HepG2 (cell line): ENCODE results near the gene CYP4V2. TPM values are rescaled to one million over a fixed set of nuclear protein-coding genes. Genes with fewer than 3 reads are reported as not detected.
A peak's percentile ranks its signal among the peaks of the same experiment; 100 is the strongest.

ENCODE experiments used
- ATAC-seq: fragments of 200-7000 bp; cut with Tn5 transposase; 3 replicates; pipeline ENCODE4 v1.9.1; 2020; ENCODE audit warnings: mild to moderate bottlenecking, moderate library complexity
- BruUV-seq: library from RNA; stranded (reverse); fragments of 400-500 nt; replicated peaks from 2 replicates; lab custom pipeline; 2021; lab: Mats Ljungman, UMichigan
- CTCF ChIA-PET: fragments of 300-600 bp; formaldehyde crosslinking; extraction: SDS; loops from one replicate; lab custom pipeline; 2021; ENCODE audit warnings: low total read pairs, inconsistent platforms, low intra/inter-chr PET ratio; lab: Yijun Ruan, JAX
- POLR2A ChIA-PET: fragments of 350-600 bp; sonication (Branson Sonifier 250); formaldehyde crosslinking; loops from one replicate; lab custom pipeline; 2020; ENCODE audit warnings: antibody characterized with exemption, inconsistent platforms; lab: Yijun Ruan, JAX
- DNase-seq: peaks from one replicate; pipeline ENCODE4 v3.0.0-alpha.2; 2015; ENCODE audit warnings: low spot score
- FAIRE-seq: peaks from 3 replicates; lab custom pipeline; 2011; peaks lifted over from hg19 to GRCh38; lab: Jason Lieb, UNC
- H2AFZ ChIP-seq: one replicate; pipeline ENCODE4 v1.6.1; 2011; ENCODE audit warnings: low read length, inconsistent platforms
- H3K27ac ChIP-seq: fragments of 300-600 bp; 3 replicates; pipeline ENCODE4 v1.8.0; 2011; ENCODE audit warnings: mixed run types, mild to moderate bottlenecking, mixed read lengths, low read length, inconsistent platforms; ENCODE audit not compliant: insufficient read depth; ENCODE audit errors: extremely low read length
- H3K27me3 ChIP-seq, 2 experiments: fragments of 200-600 bp in 1 of 2; 2 replicates in 1 of 2; 3 replicates in 1 of 2; pipeline versions ENCODE4 v1.6.0 to v1.8.0; 2011; ENCODE audit warnings: low read length in 2 of 2, mild to moderate bottlenecking in 2 of 2, moderate library complexity in 2 of 2, inconsistent platforms in 1 of 2; ENCODE audit not compliant: insufficient read depth in 2 of 2, control insufficient read depth in 1 of 2
- H3K36me3 ChIP-seq, 2 experiments: fragments of 200-600 bp in 1 of 2; replicated peaks in 1 of 2; 2 replicates in 1 of 2; 3 replicates in 1 of 2; pipeline versions ENCODE4 v1.5.1 to v1.8.0; 2011; ENCODE audit warnings: low read length in 2 of 2, inconsistent platforms in 1 of 2; ENCODE audit not compliant: insufficient read depth in 2 of 2, control insufficient read depth in 1 of 2
- H3K4me1 ChIP-seq: 2 replicates; pipeline ENCODE4 v1.5.1; 2012; ENCODE audit warnings: low read length, inconsistent platforms; ENCODE audit not compliant: insufficient read depth
- H3K4me2 ChIP-seq: 2 replicates; pipeline ENCODE4 v1.6.0; 2011; ENCODE audit warnings: low read depth, low read length, inconsistent platforms
- H3K4me3 ChIP-seq, 3 experiments: fragments of 200-600 bp in 1 of 3; sonication (generic), shearing (Covaris generic) in 1 of 3; replicated peaks in 1 of 3; 2 replicates each; pipeline ENCODE4 v1.5.1; 2011 to 2016; ENCODE audit warnings: low read length in 3 of 3, inconsistent platforms in 2 of 3, low read depth in 2 of 3, mild to moderate bottlenecking in 2 of 3, control low read depth in 1 of 3, mixed read lengths in 1 of 3; ENCODE audit not compliant: insufficient read depth in 1 of 3
- H3K79me2 ChIP-seq: one replicate; pipeline ENCODE4 v1.6.1; 2011; ENCODE audit warnings: low read length, inconsistent platforms; ENCODE audit not compliant: insufficient read depth
- H3K9ac ChIP-seq: 2 replicates; pipeline ENCODE4 v1.6.0; 2011; ENCODE audit warnings: mild to moderate bottlenecking, low read depth, low read length, inconsistent platforms; ENCODE audit not compliant: insufficient read depth
- H3K9me3 ChIP-seq: 2 replicates; pipeline ENCODE4 v1.5.1; 2012; ENCODE audit warnings: mild to moderate bottlenecking, low read length
- H4K20me1 ChIP-seq: 2 replicates; pipeline ENCODE4 v1.6.0; 2011; ENCODE audit warnings: inconsistent platforms, mild to moderate bottlenecking, low read length, moderate library complexity; ENCODE audit not compliant: insufficient read depth
- MAFG ChIP-seq: sonication (generic); formaldehyde crosslinking; IDR thresholded peaks from 2 replicates; pipeline ENCODE4 v1.5.1; 2020; ENCODE audit warnings: mild to moderate bottlenecking, missing genetic modification reagents
- MLLT10 ChIP-seq: sonication (generic); formaldehyde crosslinking; IDR thresholded peaks from 2 replicates; pipeline ENCODE4 v1.4.0; 2020; ENCODE audit warnings: missing genetic modification reagents
- STAG1 ChIP-seq: sonication (generic); formaldehyde crosslinking; IDR thresholded peaks from 2 replicates; pipeline ENCODE4 v1.4.0; 2020; ENCODE audit warnings: missing genetic modification reagents
- XRCC5 ChIP-seq: fragments of 200-400 bp; formaldehyde crosslinking; optimal IDR thresholded peaks from 2 replicates; pipeline ENCODE3; 2017; ENCODE audit warnings: mild to moderate bottlenecking, low read length
- ZMYM4 ChIP-seq: sonication (generic); formaldehyde crosslinking; IDR thresholded peaks from 2 replicates; pipeline ENCODE4 v1.8.1; 2023; ENCODE audit warnings: mild to moderate bottlenecking, missing genetic modification reagents
- WGBS: methylation state at CpG from one replicate; pipeline ENCODE4 v1.1.6; 2017; ENCODE audit warnings: low lambda C conversion rate; 5-methylcytosine and 5-hydroxymethylcytosine counted together
- in situ Hi-C: cut with HindIII; loops from 2 replicates; pipeline ENCODE4 v1.10.0; 2017; ENCODE audit warnings: low pct_unique_long_range_greater_than_20kb; ENCODE audit not compliant: extremely low pct_ligation_motif_present
- intact Hi-C: fragments of 100-400 bp; cut with micrococcal nuclease; formaldehyde crosslinking; loops from one replicate; pipeline ENCODE4 v1.10.0; 2022; ENCODE audit not compliant: unreplicated experiment
- polyA plus RNA-seq, 8 experiments: library from polyadenylated mRNA; depleted of rRNA in 3 of 8; stranded (reverse) in 7 of 8; unstranded in 1 of 8; fragments of >200 nt; fragmentation: Illumina TruSeq in 4 of 8; extraction: Trizol in 4 of 8; gene quantifications; 2 replicates each; pipeline versions ENCODE4 v1.2.1 to v1.2.3, GENCODE V29; 2011 to 2016; ENCODE audit warnings: low read depth in 4 of 8, missing spikeins in 1 of 8, mixed read lengths in 1 of 8; ENCODE audit not compliant: insufficient read depth in 1 of 8
- total RNA-seq, 5 experiments: library from RNA; depleted of rRNA; stranded (reverse); fragments of >200 nt; fragmentation: Illumina TruSeq; extraction: Trizol; gene quantifications; 2 replicates each; pipeline ENCODE4 v1.2.3, GENCODE V29; 2016; ENCODE audit warnings: low read depth in 1 of 5
- TF ChIP-seq, protein P1 (sequence below): sonication (generic); formaldehyde crosslinking; IDR thresholded peaks from 2 replicates; pipeline ENCODE4 v1.4.0; 2020; ENCODE audit warnings: mild to moderate bottlenecking, missing genetic modification reagents, borderline replicate concordance
- TF ChIP-seq, protein P2 (sequence below): sonication (generic); formaldehyde crosslinking; IDR thresholded peaks from 2 replicates; pipeline ENCODE4 v1.4.0; 2020; ENCODE audit warnings: mild to moderate bottlenecking, missing genetic modification reagents, borderline replicate concordance
- TF ChIP-seq, protein P3 (sequence below): sonication (generic); formaldehyde crosslinking; IDR thresholded peaks from 2 replicates; pipeline ENCODE4 v1.4.0; 2020; ENCODE audit warnings: missing genetic modification reagents
- TF ChIP-seq, protein P4 (sequence below): sonication (generic); formaldehyde crosslinking; IDR thresholded peaks from 2 replicates; pipeline ENCODE4 v1.5.0; 2020; ENCODE audit warnings: mild to moderate bottlenecking, missing genetic modification reagents, moderate library complexity

Gene CYP4V2
- total and polyA plus RNA-seq, 2 of the 13 experiments (the other 11 are each of a cell fraction or from before 2014, with no cell fraction given) = 4.7 to 7.2 TPM

DNA sequence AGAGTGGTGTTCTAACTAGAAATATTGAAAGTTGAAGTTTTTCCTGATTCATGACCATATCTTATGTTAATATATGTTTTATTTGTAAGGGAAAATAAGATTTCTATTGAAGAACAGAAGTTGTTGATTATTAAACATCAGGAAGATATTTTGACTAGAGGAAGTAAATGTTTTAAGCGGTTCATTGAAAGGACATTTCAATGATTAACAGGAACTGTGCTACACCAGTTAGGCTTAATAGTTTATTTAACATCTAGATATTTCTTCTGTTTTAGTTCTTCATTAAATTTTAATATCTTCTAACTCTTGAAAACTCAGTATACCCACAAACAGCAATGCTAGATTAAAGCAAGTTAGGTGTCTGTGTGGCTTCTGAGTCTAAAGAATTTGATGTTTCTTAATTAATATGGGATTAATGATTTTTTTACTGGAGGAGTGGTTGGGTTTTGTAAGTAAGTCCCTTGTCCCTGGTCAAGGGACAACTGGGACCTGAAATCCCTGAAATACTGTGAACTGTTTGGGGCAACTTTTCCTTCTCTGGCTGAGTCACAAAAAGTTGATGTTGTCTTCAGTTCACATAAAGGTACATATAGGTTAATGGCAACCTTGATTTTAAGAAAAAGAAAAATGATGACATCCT, 42.9 kb upstream of the CYP4V2 start (continued):
- TF ChIP-seq, protein P1, sequence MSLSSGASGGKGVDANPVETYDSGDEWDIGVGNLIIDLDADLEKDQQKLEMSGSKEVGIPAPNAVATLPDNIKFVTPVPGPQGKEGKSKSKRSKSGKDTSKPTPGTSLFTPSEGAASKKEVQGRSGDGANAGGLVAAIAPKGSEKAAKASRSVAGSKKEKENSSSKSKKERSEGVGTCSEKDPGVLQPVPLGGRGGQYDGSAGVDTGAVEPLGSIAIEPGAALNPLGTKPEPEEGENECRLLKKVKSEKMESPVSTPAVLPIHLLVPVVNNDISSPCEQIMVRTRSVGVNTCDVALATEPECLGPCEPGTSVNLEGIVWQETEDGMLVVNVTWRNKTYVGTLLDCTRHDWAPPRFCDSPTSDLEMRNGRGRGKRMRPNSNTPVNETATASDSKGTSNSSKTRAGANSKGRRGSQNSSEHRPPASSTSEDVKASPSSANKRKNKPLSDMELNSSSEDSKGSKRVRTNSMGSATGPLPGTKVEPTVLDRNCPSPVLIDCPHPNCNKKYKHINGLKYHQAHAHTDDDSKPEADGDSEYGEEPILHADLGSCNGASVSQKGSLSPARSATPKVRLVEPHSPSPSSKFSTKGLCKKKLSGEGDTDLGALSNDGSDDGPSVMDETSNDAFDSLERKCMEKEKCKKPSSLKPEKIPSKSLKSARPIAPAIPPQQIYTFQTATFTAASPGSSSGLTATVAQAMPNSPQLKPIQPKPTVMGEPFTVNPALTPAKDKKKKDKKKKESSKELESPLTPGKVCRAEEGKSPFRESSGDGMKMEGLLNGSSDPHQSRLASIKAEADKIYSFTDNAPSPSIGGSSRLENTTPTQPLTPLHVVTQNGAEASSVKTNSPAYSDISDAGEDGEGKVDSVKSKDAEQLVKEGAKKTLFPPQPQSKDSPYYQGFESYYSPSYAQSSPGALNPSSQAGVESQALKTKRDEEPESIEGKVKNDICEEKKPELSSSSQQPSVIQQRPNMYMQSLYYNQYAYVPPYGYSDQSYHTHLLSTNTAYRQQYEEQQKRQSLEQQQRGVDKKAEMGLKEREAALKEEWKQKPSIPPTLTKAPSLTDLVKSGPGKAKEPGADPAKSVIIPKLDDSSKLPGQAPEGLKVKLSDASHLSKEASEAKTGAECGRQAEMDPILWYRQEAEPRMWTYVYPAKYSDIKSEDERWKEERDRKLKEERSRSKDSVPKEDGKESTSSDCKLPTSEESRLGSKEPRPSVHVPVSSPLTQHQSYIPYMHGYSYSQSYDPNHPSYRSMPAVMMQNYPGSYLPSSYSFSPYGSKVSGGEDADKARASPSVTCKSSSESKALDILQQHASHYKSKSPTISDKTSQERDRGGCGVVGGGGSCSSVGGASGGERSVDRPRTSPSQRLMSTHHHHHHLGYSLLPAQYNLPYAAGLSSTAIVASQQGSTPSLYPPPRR (CRISPR knock-in tag) = no peak
- TF ChIP-seq, all 625 proteins: peak for 0

DNA sequence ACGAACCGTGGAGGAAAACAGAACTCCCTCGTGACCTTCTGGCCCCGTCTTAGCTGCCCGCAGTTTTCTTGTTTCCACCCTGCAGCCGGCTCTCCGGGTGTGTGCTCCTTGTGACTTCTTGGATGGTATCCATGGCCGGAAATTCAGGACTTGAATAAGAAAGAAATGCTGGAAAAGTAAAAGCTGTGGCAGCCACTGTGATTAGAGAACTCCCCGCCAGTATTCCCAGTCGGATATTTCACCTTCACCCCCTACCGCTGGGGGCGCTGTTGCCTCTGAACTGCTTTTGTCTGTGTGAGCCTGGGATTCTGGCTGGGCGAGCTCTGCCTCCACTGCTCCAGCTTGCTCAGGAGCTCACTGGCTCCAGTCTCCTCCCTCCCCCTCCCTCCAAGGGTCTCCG, 41.5 kb upstream of the CYP4V2 start:
- FAIRE-seq (no peak), DNase-seq (peak; percentile 39), ATAC-seq (peak; percentile 79)
- BruUV-seq = no TSS peak
- Histone ChIP-seq H2AFZ (no peak overlapping the region), H3K4me1 (peaks cover 6% of the 10 kb centered on the region; the same call in 1 of the 2 replicates), H3K79me2 (no peaks in the 10 kb centered on the region), H3K9ac (no peak overlapping the region), H3K9me3 (no peaks in the 10 kb centered on the region), H3K4me3 (no peak overlapping the region), H3K27me3 (peaks cover 0 to 32% of the 10 kb centered on the region in 2 experiments; a peak in 3 of 5 replicates), H3K27ac (no peak overlapping the region), H4K20me1 (no peaks in the 10 kb centered on the region), H3K36me3 (no peaks in the 10 kb centered on the region), H3K4me2 (0 out of 2 replicates have a peak overlapping the region, but pooled peaks have one; percentile 23)
- in situ Hi-C loops = no loop called here
- intact Hi-C loops = loop anchor here (5.0 kb wide), 1 partner anchor 42 kb away; the partner anchor contains the start of gene CYP4V2
- ChIA-PET POLR2A (no interaction called here), CTCF (interaction anchor here (1.4 kb wide), 1 partner anchor 52 kb away, joined by 6 read pairs; no protein-coding TSS in a partner anchor)
- TF ChIP-seq XRCC5 = peak; percentile 59
- TF ChIP-seq ZMYM4 (CRISPR knock-in tag) = peak; percentile 53; the same call in 1 of the 2 replicates
- TF ChIP-seq, protein P2, sequence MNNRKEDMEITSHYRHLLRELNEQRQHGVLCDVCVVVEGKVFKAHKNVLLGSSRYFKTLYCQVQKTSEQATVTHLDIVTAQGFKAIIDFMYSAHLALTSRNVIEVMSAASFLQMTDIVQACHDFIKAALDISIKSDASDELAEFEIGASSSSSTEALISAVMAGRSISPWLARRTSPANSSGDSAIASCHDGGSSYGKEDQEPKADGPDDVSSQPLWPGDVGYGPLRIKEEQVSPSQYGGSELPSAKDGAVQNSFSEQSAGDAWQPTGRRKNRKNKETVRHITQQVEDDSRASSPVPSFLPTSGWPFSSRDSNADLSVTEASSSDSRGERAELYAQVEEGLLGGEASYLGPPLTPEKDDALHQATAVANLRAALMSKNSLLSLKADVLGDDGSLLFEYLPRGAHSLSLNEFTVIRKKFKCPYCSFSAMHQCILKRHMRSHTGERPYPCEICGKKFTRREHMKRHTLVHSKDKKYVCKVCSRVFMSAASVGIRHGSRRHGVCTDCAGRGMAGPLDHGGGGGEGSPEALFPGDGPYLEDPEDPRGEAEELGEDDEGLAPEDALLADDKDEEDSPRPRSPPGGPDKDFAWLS (CRISPR knock-in tag) = no peak
- TF ChIP-seq, protein P3, sequence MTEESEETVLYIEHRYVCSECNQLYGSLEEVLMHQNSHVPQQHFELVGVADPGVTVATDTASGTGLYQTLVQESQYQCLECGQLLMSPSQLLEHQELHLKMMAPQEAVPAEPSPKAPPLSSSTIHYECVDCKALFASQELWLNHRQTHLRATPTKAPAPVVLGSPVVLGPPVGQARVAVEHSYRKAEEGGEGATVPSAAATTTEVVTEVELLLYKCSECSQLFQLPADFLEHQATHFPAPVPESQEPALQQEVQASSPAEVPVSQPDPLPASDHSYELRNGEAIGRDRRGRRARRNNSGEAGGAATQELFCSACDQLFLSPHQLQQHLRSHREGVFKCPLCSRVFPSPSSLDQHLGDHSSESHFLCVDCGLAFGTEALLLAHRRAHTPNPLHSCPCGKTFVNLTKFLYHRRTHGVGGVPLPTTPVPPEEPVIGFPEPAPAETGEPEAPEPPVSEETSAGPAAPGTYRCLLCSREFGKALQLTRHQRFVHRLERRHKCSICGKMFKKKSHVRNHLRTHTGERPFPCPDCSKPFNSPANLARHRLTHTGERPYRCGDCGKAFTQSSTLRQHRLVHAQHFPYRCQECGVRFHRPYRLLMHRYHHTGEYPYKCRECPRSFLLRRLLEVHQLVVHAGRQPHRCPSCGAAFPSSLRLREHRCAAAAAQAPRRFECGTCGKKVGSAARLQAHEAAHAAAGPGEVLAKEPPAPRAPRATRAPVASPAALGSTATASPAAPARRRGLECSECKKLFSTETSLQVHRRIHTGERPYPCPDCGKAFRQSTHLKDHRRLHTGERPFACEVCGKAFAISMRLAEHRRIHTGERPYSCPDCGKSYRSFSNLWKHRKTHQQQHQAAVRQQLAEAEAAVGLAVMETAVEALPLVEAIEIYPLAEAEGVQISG (CRISPR knock-in tag) = peak; percentile 96
- no peak for TF ChIP-seq MAFG (CRISPR knock-in tag)
- TF ChIP-seq MLLT10 (CRISPR knock-in tag) = no peak
- TF ChIP-seq, protein P4, sequence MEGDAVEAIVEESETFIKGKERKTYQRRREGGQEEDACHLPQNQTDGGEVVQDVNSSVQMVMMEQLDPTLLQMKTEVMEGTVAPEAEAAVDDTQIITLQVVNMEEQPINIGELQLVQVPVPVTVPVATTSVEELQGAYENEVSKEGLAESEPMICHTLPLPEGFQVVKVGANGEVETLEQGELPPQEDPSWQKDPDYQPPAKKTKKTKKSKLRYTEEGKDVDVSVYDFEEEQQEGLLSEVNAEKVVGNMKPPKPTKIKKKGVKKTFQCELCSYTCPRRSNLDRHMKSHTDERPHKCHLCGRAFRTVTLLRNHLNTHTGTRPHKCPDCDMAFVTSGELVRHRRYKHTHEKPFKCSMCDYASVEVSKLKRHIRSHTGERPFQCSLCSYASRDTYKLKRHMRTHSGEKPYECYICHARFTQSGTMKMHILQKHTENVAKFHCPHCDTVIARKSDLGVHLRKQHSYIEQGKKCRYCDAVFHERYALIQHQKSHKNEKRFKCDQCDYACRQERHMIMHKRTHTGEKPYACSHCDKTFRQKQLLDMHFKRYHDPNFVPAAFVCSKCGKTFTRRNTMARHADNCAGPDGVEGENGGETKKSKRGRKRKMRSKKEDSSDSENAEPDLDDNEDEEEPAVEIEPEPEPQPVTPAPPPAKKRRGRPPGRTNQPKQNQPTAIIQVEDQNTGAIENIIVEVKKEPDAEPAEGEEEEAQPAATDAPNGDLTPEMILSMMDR = peak; percentile 65
- TF ChIP-seq STAG1 (CRISPR knock-in tag) = peak; percentile 38; the same call in 1 of the 2 replicates
- 38% methylated on average over 12 of the region's 14 CpGs for WGBS
